ENCODE results near the gene TRIM32. TPM values are rescaled to one million over a fixed set of nuclear protein-coding genes. Genes with fewer than 3 reads are reported as not detected.

TRIM32 gene
- total RNA-seq, 4 donors from 2014 or later: 15.8 to 20.3 (median 20.0) TPM

DNA sequence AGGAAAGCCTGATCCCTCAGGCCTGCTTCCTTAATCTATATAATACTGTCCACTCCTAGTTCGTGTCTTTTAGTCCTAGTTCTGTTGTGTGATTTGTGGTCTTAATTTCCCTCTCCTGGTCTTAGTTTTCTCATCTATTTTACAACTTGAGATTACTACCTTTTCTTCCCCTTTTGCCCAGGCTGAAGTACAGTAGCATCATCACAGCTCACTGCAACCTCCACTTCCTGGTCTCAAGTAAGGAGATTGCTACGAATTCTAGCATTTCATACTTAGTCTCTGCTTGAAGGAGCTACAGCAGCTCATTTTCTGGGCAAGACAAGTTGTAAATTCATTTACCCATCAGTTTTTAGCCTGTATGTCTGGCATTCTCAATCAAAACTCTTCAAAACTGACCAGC is 5.5 kb downstream of the TRIM32 start:
- peaks cover 9 to 12% of the 10 kb centered on the region in 2 donors for H3K4me1 ChIP-seq
- H3K9me3 ChIP-seq: no peaks in the 10 kb centered on the region
- intact Hi-C loops (cut with DNase I): no loop called here
- no peak overlapping the region for H3K27ac ChIP-seq
- TF ChIP-seq CTCF (IDR thresholded peaks at IDR 0.05) (no peak), POLR2A (IDR thresholded peaks at IDR 0.05) (no peak)
- no peaks in the 10 kb centered on the region for H3K27me3 ChIP-seq
- peaks cover under 1 to 1% of the 10 kb centered on the region in 2 donors for H3K36me3 ChIP-seq
- WGBS, 2 donors: 79 to 82% methylated on average over 2 of the region's 2 CpGs
- no peak for DNase-seq
- H3K4me3 ChIP-seq (replicated peaks in 1 of 3): no peak overlapping the region

DNA sequence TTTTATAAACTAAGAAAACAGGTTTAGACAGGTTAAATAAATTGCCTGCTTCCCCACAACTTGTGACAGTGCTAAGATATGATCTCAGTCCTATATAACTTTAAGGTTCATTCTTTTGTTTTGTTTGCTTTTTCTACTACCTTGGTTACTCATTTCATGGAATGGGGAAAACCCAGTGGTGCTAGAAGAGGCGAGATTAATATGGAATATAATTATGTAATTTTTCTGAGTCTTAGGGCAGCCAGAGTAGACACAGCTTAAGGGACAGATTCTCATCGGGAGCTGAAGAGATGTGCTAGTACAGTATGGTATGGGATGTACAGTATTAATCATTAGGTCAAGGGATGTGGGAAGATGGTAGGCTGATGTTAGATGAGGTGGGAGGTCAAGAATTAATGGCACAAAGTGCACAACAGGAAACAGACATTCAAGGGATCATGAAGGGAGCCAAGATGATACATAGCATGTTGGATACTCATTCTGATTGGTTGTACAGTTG is 6.2 kb downstream of the TRIM32 start:
- H3K27me3 ChIP-seq: no peaks in the 10 kb centered on the region
- WGBS, 2 donors: 83 to 89% methylated on average over 2 of the region's 2 CpGs
- no peaks in the 10 kb centered on the region for H3K9me3 ChIP-seq
- H3K27ac ChIP-seq: no peak overlapping the region
- intact Hi-C loops (cut with DNase I): no loop called here
- DNase-seq: no peak
- no peak overlapping the region for H3K4me3 ChIP-seq (replicated peaks in 1 of 3)
- no peak for TF ChIP-seq POLR2A (IDR thresholded peaks at IDR 0.05)
- TF ChIP-seq CTCF (IDR thresholded peaks at IDR 0.05): no peak
- peaks cover 4 to 6% of the 10 kb centered on the region in 2 donors for H3K4me1 ChIP-seq
- peaks cover 7 to 8% of the 10 kb centered on the region in 2 donors for H3K36me3 ChIP-seq

DNA sequence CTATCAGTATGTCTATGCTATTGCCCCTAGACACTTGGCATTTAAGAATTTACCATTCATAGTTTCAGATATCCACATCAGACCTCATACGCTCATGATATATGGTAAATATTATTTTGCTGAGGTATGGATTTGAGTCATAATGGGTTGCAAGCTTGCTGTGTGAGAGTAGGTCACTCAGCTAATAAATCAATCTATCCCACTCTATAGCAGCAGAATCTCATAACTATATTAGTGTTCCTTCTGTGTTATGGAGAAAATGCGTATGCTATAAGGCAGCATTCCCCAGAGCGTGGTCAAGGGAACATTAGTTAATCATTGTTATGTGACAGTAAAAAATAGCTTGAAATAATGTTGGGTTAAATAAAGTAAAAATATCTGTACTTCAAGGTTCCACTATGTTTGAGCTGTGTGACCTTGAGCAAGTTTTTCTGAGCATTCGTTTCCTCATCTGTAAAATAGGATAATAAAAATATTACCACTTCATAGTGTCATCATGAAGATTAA is 7.7 kb downstream of the TRIM32 start:
- Histone ChIP-seq H3K4me1 (no peaks in the 10 kb centered on the region), H3K36me3 (peaks cover 19 to 23% of the 10 kb centered on the region in 2 donors), H3K27me3 (no peaks in the 10 kb centered on the region), H3K9me3 (no peaks in the 10 kb centered on the region), H3K4me3 (replicated peaks in 1 of 3) (no peak overlapping the region), H3K27ac (no peak overlapping the region)
- TF ChIP-seq POLR2A (IDR thresholded peaks at IDR 0.05) (no peak), CTCF (IDR thresholded peaks at IDR 0.05) (no peak)
- no peak for DNase-seq
- 94 to 99% methylated on average over 4 of the region's 4 CpGs for WGBS, 2 donors
- intact Hi-C loops (cut with DNase I): no loop called here

GRCh38 chr9:116695438-116695837 is 8.3 kb downstream of the TRIM32 start:
- intact Hi-C loops (cut with DNase I): no loop called here
- Histone ChIP-seq H3K4me1 (no peaks in the 10 kb centered on the region), H3K9me3 (no peaks in the 10 kb centered on the region), H3K4me3 (replicated peaks in 1 of 3) (no peak overlapping the region), H3K27me3 (no peaks in the 10 kb centered on the region), H3K27ac (no peak overlapping the region), H3K36me3 (peaks cover 19 to 23% of the 10 kb centered on the region in 2 donors)
- no peak for TF ChIP-seq CTCF (IDR thresholded peaks at IDR 0.05)
- no peak for TF ChIP-seq POLR2A (IDR thresholded peaks at IDR 0.05)
- no peak for DNase-seq
- WGBS, 2 donors: 51 to 62% methylated on average over 3 of the region's 3 CpGs

DNA sequence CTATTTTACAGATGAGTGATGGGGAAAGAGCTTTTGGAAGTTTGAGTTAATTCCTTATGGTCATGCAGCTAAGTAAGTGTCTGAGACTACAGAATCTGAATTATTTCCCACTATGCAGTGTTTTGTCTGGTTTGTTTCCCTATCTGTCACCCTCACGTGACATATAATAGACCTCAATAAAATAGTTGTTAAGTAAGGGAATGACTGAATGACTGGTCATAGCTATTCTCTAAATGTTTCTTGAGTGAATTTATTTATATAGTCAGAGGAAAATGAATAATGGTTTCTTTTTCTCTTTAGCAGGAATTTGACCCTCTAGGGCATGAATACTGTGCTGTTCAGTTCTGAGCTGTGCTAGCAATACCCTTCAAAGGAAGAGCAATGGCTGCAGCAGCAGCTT is 10.3 kb downstream of the TRIM32 start:
- Histone ChIP-seq H3K4me1 (no peaks in the 10 kb centered on the region), H3K27me3 (no peaks in the 10 kb centered on the region), H3K36me3 (peaks cover 19 to 23% of the 10 kb centered on the region in 2 donors), H3K27ac (no peak overlapping the region), H3K9me3 (no peaks in the 10 kb centered on the region), H3K4me3 (replicated peaks in 1 of 3) (no peak overlapping the region)
- intact Hi-C loops (cut with DNase I): no loop called here
- no peak for TF ChIP-seq POLR2A (IDR thresholded peaks at IDR 0.05)
- TF ChIP-seq CTCF (IDR thresholded peaks at IDR 0.05): no peak
- DNase-seq: no peak
- WGBS, 2 donors: 91% methylated on average over 1 of the region's 1 CpG

Data from thyroid gland (tissue), 4 donors.